ENCODE data around the gene MRGPRD. TPM values are rescaled to one million over a fixed set of nuclear protein-coding genes. Genes with fewer than 3 reads are reported as not detected.

MRGPRD gene
- total and polyA plus RNA-seq, 10 of the 15 experiments (the other 5 are each of a cell fraction or from before 2014, with no cell fraction given), result not detected

DNA sequence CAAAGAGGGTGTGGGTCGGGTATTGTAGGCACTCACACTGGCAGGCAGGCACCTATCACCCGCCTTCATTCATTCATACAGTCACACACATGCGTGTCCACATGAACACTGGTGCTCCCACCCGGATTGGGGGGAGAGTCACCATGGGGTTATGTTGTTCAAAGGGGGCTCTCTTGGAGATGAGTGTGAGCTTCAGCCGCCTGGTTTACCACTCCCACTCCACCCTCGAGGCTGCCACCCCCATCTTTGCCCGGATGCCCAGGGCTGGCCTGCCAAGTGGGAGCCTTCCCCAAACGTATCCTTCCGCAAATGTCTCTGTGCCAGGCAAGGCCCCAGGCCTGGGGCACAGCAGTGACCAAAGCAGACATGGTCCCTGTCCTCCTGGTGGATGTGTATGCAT lies 22.6 kb downstream of the MRGPRD start:
- intact Hi-C loops (cut with micrococcal nuclease; ENCODE audit: unreplicated experiment), result no loop called here
- Histone ChIP-seq H3K4me2 (ENCODE audit: control insufficient read depth, insufficient read depth) (no peak overlapping the region), H3K9ac (ENCODE audit: control insufficient read depth, insufficient read depth, low read length) (no peak overlapping the region), H3K79me2 (ENCODE audit: control insufficient read depth, insufficient read depth, low read length) (no peaks in the 10 kb centered on the region), H3K4me3 (no peak overlapping the region), H3K9me3 (replicated peaks; ENCODE audit: control insufficient read depth, insufficient read depth, low read length) (no peaks in the 10 kb centered on the region; the same call in 2 of the 3 replicates), H3K27ac (ENCODE audit: control insufficient read depth, insufficient read depth) (no peak overlapping the region), H3K4me1 (ENCODE audit: control insufficient read depth, insufficient read depth, low read length) (no peaks in the 10 kb centered on the region; the same call in 1 of the 2 replicates), H2AFZ (ENCODE audit: control insufficient read depth, low read depth, low read length) (no peak overlapping the region), H3K27me3 (replicated peaks in 1 of 2; ENCODE audit: control insufficient read depth in 2 of 2, insufficient read depth in 2 of 2, low read length in 1 of 2) (no peaks in the 10 kb centered on the region), H3K36me3 (ENCODE audit: control insufficient read depth in 2 of 2, insufficient read depth in 2 of 2, low read length in 1 of 2) (no peaks in the 10 kb centered on the region), H4K20me1 (ENCODE audit: control insufficient read depth, insufficient read depth) (no peaks in the 10 kb centered on the region)
- ATAC-seq (no peak), DNase-seq (ENCODE audit: low read depth, low spot score) (no peak), FAIRE-seq (no peak)
- TF ChIP-seq KAT2A (conservative IDR thresholded peaks at IDR 0.05; ENCODE audit: control insufficient read depth, low read depth, low read length) (no peak), BACH1 (IDR thresholded peaks at IDR 0.05; ENCODE audit: borderline replicate concordance) (no peak), TCF3 (IDR thresholded peaks at IDR 0.05; ENCODE audit: borderline replicate concordance, insufficient read depth, low read depth, low read length) (no peak), FOXM1 (IDR thresholded peaks at IDR 0.05; ENCODE audit: low read depth, low read length) (no peak), IKZF2 (IDR thresholded peaks at IDR 0.05) (no peak), KLF5 (IDR thresholded peaks at IDR 0.05; ENCODE audit: partially characterized antibody) (no peak), RAD51 (IDR thresholded peaks at IDR 0.05) (no peak), FOS (IDR thresholded peaks at IDR 0.05; ENCODE audit: borderline replicate concordance, extremely low read depth, insufficient read length) (no peak), SRF (IDR thresholded peaks at IDR 0.05; ENCODE audit: low read depth in 2 of 2, low read length in 2 of 2) (no peak), CBX5 (IDR thresholded peaks at IDR 0.05; ENCODE audit: low read depth) (no peak)
- TF ChIP-seq, protein P1, sequence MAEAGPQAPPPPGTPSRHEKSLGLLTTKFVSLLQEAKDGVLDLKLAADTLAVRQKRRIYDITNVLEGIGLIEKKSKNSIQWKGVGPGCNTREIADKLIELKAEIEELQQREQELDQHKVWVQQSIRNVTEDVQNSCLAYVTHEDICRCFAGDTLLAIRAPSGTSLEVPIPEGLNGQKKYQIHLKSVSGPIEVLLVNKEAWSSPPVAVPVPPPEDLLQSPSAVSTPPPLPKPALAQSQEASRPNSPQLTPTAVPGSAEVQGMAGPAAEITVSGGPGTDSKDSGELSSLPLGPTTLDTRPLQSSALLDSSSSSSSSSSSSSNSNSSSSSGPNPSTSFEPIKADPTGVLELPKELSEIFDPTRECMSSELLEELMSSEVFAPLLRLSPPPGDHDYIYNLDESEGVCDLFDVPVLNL (IDR thresholded peaks at IDR 0.05; ENCODE audit: low read depth, low read length), result no peak
- TF ChIP-seq, protein P2, sequence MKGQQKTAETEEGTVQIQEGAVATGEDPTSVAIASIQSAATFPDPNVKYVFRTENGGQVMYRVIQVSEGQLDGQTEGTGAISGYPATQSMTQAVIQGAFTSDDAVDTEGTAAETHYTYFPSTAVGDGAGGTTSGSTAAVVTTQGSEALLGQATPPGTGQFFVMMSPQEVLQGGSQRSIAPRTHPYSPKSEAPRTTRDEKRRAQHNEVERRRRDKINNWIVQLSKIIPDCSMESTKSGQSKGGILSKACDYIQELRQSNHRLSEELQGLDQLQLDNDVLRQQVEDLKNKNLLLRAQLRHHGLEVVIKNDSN (IDR thresholded peaks at IDR 0.05; ENCODE audit: borderline replicate concordance, extremely low read length, insufficient read depth, low read depth, low read length), result no peak
- TF ChIP-seq, protein P3, sequence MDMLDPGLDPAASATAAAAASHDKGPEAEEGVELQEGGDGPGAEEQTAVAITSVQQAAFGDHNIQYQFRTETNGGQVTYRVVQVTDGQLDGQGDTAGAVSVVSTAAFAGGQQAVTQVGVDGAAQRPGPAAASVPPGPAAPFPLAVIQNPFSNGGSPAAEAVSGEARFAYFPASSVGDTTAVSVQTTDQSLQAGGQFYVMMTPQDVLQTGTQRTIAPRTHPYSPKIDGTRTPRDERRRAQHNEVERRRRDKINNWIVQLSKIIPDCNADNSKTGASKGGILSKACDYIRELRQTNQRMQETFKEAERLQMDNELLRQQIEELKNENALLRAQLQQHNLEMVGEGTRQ (IDR thresholded peaks at IDR 0.05; ENCODE audit: borderline replicate concordance, low read depth, low read length), result no peak
- TF ChIP-seq, protein P4, sequence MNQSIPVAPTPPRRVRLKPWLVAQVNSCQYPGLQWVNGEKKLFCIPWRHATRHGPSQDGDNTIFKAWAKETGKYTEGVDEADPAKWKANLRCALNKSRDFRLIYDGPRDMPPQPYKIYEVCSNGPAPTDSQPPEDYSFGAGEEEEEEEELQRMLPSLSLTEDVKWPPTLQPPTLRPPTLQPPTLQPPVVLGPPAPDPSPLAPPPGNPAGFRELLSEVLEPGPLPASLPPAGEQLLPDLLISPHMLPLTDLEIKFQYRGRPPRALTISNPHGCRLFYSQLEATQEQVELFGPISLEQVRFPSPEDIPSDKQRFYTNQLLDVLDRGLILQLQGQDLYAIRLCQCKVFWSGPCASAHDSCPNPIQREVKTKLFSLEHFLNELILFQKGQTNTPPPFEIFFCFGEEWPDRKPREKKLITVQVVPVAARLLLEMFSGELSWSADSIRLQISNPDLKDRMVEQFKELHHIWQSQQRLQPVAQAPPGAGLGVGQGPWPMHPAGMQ (IDR thresholded peaks at IDR 0.05; ENCODE audit: borderline replicate concordance), result no peak
- TF ChIP-seq, protein P5, sequence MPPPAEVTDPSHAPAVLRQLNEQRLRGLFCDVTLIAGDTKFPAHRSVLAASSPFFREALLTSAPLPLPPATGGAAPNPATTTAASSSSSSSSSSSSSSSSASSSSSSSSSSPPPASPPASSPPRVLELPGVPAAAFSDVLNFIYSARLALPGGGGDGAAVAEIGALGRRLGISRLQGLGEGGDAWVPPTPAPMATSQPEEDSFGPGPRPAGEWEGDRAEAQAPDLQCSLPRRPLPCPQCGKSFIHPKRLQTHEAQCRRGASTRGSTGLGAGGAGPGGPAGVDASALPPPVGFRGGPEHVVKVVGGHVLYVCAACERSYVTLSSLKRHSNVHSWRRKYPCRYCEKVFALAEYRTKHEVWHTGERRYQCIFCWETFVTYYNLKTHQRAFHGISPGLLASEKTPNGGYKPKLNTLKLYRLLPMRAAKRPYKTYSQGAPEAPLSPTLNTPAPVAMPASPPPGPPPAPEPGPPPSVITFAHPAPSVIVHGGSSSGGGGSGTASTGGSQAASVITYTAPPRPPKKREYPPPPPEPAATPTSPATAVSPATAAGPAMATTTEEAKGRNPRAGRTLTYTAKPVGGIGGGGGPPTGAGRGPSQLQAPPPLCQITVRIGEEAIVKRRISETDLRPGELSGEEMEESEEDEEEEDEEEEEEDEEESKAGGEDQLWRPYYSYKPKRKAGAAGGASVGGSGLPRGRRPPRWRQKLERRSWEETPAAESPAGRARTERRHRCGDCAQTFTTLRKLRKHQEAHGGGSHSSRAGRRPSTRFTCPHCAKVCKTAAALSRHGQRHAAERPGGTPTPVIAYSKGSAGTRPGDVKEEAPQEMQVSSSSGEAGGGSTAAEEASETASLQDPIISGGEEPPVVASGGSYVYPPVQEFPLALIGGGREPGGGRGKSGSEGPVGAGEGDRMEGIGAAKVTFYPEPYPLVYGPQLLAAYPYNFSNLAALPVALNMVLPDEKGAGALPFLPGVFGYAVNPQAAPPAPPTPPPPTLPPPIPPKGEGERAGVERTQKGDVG (CRISPR knock-in tag; IDR thresholded peaks at IDR 0.05), result no peak
- in situ Hi-C loops (cut with MboI), result no loop called here
- ChIA-PET SMC1A (ENCODE audit: uncharacterized antibody, unreplicated experiment) (no interaction called here), POLR2A (no interaction called here), CTCF (no interaction called here), RAD21 (ENCODE audit: unreplicated experiment) (no interaction called here)
- 58% methylated on average over 9 of the region's 9 CpGs for WGBS (ENCODE audit: insufficient coverage, insufficient replicate concordance, low lambda C conversion rate, missing lambda C conversion rate)
- no TSS peak for BruUV-seq (replicated peaks)

Data from GM12878 (cell line).